Frontal cortex (tissue), 4 donors: ENCODE results near the gene PTPRT. TPM values are rescaled to one million over a fixed set of nuclear protein-coding genes. Genes with fewer than 3 reads are reported as not detected.
"Not testable (repeated sequence)": the region's sequence is repeated elsewhere in the genome, so short reads cannot be mapped to it uniquely, and the experiment has no call there.

Source experiments
- DNase-seq, 2 donors: peaks; one replicate each; pipeline ENCODE4 v3.0.0; 2012; ENCODE audit warnings: low spot score in 2 of 2
- FAIRE-seq: peaks from 2 replicates; lab custom pipeline; 2012; peaks lifted over from hg19 to GRCh38; lab: Jason Lieb, UNC
- total RNA-seq: library from RNA; depleted of rRNA; stranded (reverse); fragments of >200 nt; gene quantifications from one replicate; pipeline ENCODE4 v1.2.3, GENCODE V29; 2014
- donor health status: control.
- donor health status: control.
- donor health status: control.

The PTPRT gene
- total RNA-seq, 1 donor from 2014 or later = 26.9 TPM

DNA sequence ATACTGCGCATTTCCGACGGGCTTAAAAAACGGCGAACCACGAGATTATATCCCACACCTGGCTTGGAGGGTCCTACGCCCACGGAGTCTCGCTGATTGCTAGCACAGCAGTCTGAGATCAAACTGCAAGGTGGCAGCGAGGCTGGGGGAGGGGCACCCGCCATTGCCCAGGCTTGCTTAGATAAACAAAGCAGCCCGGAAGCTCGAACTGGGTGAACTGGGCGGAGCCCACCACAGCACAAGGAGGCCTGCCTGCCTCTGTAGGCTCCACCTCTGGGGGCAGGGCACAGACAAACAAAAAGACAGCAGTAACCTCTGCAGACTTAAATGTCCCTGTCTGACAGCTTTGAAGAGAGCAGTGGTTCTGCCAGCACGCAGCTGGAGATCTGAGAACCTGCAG is 983.1 kb downstream of the PTPRT start:
- FAIRE-seq, DNase-seq: not testable (repeated sequence)

DNA sequence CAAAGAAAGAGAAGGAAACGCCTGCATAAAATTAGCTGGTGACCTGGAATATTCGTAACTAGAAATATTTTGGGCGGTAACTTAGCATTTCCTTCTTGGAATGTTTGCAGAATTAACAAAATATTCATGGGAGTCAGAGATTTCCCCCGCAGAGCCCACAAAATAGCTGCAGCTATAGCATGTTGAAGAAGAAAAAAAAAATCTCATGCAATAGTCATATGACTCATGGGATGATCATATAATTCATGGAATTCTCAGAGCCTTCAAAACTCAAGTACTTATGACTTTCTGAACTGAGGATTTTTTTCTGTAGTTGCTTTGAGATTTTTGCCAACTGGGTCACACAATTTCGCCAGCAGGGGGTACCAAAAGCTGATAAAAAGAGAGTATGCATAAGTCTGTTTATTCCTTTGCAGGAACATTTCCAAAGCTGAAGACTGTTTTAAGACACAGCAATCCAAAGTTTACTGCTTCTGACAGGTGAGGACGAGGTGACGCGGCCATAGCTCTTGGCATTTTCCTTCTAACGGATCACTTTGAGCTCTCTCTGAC is 985.5 kb downstream of the PTPRT start:
- FAIRE-seq = no peak
- DNase-seq = peak in 1 of 2 donors; percentile 33

DNA sequence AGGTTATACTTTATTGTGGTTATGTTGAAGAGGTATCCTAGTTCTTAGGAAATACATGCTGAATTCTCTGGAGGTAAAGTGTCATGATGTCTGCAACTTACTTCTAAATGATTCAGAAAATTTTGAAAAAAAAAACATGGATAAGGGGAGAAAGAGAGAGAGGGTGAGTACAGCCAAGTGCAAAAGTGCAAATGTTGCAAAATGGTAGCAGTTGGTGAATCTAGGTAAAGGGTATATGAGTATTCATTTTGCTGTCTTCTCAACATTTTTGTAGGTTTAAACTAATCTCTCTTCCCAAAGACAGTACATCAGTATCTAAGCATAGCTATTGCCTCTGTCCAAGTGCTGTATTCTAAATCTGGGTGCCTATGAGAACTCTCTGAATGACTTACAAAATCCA is 992.1 kb downstream of the PTPRT start:
- FAIRE-seq = no peak
- DNase-seq = no peak

DNA sequence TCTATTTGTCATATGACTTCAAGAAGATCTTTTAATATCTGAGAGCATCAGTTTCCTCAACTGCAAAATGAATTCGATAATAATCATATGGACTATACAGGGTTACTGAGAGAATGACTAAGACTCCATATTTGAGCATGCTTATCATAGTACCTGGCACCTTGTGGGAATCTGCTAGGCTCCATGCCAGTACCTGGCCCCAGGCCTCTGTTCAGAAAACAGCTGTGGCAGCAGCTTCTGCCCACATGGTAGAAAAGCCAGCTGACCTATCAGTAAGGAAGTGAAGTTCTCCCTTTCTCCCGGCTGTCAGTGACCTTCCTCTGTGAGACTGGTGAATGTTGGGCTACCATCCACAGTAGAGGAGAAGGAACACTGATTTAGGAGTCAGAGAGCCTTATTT is 996.6 kb downstream of the PTPRT start:
- no peak for FAIRE-seq

DNA sequence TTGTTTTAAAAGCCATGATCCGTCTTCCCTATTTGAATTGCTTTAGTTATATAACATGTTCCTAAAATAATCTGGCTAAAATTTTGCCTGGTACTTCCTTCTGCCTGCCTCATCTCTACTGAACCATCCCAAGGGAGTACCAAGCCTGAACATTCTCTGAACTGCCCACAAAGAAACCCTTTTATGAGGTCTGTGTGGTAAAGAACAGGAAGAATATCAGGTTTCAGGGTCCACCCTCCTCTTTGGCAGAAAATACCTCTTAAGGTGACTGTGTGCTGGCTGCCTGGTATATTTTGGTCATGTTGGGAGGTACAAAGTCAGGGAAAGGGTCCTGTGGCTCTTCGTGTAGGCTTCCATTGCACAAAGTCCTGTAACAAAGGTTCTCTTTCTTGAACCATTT is 997.4 kb downstream of the PTPRT start:
- FAIRE-seq (no peak), DNase-seq (no peak)

More for the DNA sequence above, 996.6 kb downstream of the PTPRT start:
- no peak for DNase-seq

DNA sequence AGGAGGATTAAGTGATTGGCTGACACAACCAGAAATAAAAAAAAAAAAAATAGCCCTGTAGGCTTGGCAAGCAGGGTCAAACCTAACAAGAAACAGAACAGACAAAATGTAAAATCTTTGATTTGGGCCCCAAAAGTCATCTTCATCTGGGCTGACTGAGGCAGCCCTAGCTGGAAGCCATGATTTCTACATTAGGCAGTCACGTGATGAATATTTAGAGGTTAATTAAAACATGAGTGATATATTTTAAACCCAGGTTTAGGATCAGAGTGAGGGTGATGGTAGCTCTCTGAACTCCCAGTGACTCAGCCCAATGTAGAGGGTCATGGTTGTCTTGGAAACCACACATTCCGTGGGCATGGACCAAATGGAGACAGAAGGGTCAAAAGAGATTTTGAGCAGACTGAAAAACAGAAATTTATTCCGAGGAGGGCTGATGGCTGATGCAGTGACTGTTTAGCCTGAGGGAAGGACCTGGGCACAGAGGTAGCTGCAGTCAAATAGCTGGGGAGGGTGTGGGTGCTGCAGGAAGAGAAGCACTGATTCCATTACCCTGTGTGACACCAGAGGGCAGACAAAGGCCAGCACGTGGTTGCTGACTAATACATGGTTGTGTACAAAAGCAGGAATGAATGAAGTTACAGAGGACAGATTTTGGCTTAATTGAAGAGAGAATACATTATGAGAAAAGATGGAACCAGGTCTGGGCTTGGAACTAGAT is 998.4 kb downstream of the PTPRT start:
- no peak for FAIRE-seq
- DNase-seq = no peak

DNA sequence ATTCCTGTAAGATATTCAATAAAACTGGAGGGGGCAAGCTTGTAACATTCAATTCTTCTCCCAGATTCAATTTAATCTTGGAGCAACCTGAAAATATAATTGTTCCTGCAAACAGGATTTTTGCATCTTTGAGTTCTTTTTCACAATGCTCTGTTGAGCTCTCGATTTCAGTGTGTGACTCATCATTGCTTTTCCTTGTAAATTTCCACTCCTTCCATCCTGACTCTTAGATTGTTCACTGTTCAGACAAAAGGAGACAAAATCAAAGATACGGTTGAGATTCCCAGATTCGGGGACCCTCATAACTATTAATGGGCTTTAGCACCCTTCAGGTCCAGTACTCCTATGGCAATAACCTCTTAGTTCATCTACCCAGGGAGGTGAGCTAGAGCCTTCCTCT is 999.6 kb downstream of the PTPRT start:
- DNase-seq (no peak), FAIRE-seq (no peak)

DNA sequence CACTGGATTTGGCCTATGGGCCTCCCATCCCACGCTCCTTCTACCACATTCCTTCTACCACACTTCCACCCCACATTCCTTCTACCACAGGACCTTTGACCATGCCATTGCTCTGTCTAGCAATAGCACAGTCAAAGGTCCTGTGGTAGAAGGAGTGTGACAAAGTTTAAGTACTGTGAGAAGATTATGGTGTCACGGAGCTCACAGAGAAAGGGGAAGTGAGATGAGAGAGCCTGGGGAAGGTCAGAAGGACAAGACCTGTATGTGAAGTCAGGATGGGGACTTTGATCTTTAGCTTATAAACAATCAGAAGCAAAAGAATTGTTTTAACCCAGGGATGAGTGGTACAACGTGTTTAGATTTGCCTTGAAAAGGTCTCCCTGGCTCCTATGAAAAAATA is 1003.4 kb downstream of the PTPRT start:
- FAIRE-seq = no peak
- no peak for DNase-seq

DNA sequence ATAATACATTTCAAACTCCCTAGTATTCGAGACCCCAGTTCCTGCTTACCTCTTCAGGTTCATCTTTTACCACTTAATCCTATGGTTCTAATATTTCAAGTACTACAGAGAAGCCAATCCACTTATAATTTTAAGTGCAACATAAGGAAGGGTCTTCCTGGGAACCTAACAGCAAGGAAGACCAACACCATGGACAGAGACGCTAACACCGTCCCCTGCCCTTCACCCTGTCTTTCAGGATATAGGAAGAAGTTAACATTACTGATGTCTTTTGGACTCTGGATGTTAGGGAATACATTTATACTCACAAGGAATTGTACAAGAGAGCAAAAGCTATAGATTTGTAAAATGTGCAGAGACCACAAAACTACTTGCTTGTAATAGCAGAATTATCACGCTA is 1006.6 kb downstream of the PTPRT start:
- no peak for FAIRE-seq
- DNase-seq = no peak

DNA sequence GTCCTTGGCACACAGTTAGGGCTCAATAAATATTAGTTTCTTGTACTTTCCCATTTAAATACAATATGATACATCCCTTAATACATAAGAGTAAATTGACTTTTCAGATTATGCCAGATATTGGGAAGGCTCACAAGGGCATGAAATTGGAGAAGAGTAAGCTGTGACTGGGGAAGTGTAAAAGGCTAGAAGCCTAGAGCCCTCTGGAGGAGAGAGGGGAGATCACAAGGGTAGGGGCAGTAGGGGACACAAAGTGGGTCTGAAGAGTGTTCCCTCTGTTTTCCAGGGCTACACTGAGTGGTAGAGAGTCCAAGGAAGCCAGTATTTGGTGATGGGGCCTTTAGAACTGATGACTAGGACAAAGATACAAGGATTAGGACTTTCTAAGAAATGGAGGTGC is 1008.6 kb downstream of the PTPRT start:
- DNase-seq (no peak), FAIRE-seq (no peak)

DNA sequence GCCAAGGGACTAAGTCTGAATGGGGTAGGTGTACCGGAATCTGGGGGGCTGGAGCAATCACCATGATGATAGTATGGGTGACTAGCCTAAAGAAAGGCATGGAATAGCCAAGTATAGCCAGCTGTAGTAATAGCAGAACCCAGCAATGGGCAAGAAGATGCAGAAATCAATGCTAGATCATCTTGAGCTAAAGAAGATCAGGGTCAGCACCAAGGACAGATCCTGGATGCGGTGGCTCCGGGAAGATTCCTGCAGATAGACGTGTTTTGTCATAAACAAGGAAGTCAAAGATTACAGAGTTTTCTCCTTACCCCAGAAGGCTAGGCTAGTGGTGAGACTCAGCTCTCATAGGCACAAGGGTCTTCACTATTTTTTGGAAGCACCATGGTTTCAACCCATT is 1009.9 kb downstream of the PTPRT start:
- DNase-seq = no peak
- no peak for FAIRE-seq

DNA sequence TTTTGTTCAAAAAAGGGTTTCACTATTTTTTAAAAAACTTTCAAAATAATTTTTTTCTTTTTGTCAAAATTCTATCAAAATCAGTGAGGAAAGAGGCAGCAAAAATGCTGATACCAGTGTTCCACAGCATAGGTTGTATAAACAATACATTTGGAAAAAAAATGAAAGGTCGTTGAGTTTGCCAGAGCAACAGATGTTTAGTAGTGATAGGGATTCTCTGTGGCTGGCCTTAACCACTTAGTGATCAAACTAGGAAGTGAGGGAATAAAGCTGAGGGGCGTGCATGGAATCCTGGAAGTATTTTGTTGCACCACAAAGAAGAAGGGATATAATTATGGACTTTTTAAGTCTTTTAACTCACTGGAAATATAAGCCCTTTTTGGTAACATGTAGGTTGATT is 1016.3 kb downstream of the PTPRT start:
- FAIRE-seq = no peak
- no peak for DNase-seq

DNA sequence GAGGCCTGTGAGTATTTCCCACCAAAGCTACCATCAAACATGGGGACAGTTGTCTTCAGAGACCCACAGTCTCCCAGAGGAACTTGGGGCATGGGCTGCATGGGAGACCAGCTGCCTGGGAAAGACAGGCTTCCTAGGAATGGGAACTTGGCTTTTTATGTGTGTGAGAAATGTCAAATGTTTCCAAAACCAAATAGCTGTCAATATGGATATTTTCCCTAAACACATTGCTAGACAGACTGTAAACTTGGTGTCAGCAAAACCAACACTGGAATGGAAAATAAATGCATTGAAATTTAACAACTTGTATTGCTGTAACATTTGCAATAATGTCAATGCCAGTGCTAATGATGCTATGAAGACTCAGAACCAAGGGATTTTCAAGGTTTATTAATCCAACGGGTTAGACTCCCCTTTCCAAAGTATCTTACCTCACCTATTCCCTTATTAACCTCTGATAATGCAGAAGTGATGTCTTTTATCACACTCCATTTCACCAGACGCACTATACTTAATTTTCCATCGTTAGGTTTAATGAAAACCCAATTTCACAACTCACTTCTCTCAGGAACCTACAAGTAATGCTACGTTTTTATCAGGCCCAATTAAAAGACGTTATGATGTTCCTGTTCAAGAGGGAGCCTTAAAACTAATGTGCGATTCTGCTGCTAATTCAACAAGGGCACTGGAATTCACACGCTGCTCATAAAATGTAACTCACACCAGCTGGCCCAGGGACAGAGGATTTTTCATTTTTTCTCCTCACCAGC is 1025.4 kb downstream of the PTPRT start:
- FAIRE-seq = no peak
- DNase-seq = no peak

DNA sequence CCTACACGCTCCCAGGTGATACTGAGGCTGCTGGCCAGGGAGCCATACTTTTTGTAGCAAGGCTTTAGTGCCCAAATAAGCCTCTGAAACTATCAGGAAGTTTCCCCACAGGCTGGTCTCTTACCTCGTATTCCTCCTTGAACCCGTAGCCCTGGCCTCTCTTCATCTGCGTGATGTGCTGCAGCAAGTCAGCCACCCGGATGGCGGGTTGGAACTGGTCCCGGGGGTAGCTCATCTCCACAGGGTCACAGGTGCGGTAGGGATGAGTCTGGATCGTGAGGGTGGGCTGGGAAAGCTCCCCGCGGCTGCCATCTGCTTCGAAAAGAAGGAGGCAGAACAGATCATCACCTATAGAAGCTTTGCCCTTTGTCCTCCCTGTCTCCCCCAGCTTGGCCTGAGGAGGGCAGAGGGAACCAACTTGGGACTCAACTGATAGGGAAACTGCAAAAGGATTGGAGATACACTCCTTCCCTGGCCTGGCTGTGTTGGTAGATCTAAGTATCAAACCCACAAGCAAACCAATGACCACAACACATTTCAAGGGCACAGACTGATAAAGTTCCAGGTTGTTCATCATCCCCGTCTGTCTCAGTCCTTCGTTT is 1028.4 kb downstream of the PTPRT start:
- FAIRE-seq (no peak), DNase-seq (no peak)

DNA sequence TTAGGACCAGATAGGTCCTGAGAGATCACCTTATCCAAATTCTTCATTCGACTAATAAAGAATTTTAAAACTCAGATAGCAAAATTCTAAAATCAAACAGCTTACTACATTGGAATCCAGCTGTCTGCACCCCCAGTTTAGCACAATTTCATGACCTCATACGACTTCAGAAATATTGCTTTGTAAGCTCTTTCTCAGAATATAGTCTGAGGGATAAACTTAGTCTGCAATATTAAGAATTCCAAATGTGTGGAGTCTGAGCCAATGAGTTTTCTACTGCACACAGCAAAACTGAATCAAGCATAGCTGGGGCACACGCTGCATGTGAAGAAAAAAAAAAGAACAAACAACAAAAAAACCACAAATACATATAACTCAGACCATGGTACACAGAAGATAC is 1029.9 kb downstream of the PTPRT start:
- FAIRE-seq (no peak), DNase-seq (no peak)

DNA sequence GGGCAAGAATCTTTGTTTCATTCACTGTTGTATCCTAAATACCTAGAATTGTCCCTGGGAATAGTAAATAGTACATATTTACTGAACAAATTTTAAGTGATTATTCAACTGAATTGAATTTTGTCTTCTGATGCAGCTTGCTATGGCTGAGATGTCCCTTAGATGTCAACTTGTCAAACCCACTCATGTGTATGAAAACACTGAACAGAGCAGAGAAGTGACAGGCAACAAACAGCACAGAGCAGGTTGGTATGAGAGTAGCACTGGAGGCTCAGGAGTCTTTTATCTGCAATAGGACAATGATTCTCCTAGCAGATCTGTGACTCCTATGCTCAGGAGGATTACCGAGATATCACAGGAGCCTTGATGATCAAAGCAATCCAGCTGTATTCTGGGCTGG is 1031.4 kb downstream of the PTPRT start:
- FAIRE-seq (no peak), DNase-seq (no peak)

DNA sequence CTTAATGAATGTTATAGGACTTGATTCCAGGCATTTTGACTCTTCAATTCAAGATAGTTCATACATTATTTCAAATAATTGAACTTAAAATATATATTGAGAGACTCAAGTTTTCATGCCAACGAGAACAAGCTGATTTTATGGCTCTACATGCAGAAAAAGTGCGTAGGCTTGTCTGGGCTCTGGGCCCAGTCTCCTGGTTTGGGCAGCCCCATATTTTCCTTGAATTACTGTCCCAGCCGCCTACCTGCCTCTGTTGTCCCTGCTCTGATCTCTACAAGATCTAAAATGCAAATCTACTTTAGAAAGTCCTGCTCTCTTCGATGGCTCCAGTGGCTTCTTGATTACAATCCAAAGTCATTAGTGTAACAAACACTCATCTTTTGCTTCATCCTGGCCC is 1034.1 kb downstream of the PTPRT start:
- DNase-seq (no peak), FAIRE-seq (no peak)

DNA sequence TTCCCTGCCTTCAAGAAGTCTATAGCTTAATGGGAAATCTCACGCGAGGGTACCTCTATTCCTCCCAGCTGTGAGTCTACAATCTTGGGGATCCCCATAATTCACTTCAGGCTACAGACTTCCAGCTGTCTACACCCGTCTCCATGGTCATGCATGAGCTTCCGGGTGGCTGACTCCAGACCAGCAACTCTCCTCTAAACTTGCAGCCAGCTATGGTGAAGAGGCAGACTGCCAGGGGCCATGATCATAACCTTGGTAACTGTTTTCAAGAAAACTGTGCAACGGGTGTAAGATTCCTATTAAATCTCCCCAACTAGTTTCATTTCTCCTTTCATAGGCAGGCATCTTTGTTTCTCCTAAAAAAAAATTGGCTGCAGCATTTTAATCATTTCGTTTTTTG is 1037.1 kb downstream of the PTPRT start:
- FAIRE-seq = no peak

DNA sequence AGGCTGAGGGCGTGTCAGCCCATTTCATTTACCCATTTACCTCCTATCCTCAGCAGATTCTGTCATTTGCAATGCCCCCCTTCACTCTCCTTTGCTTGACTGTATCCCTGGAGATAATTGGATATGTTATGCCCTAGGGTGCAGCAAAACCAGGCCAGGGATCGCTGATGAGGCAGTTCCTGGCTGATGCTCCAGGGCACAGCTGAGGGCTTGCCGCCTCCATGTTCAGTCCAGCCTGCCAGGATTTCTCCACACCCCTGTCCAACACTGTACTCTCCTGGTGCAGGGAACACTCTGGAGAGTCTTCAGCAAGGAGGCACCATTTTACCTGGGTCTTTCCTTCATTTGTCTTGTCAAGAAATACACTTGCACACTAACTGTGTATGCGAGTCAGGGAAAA is 1039.5 kb downstream of the PTPRT start:
- FAIRE-seq (no peak), DNase-seq (no peak)

More for the DNA sequence above, 1037.1 kb downstream of the PTPRT start:
- no peak for DNase-seq

DNA sequence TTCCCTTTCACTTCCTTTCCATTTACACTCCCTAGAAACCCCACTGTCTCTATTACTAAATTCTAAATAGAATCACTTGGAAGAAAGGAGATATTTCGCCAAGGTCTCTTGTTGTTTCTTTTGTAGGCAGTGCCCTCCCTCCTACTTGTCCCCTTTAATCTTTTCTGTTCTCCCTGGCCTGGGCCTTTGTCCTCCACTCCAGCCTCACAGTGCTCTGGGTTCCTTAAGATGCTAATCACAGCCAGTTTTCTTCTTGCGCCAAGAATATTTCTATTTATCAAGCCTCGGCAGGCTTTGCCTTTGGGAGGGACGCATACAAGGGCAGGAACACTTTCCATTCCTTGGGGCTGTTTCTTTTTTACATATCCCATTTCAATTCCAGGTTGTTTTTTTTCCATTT is 1051.0 kb downstream of the PTPRT start:
- FAIRE-seq = no peak
- DNase-seq = no peak
